Renal cortical epithelial cell (primary cell): ENCODE data around the gene STXBP6. TPM values are rescaled to one million over a fixed set of nuclear protein-coding genes. Genes with fewer than 3 reads are reported as not detected.
A peak's percentile ranks its signal among the peaks of the same experiment; 100 is the strongest.

Experiments
- DNase-seq: peaks from one replicate; pipeline ENCODE4 v3.0.0-alpha.2; 2011; ENCODE audit warnings: low read depth
- total RNA-seq: library from RNA; depleted of rRNA; stranded (reverse); fragments of >200 nt; gene quantifications from 2 replicates; pipeline ENCODE4 v1.2.3, GENCODE V29; 2014

The STXBP6 gene
- total RNA-seq, 1 donor from 2014 or later, result 0.50 TPM

- no peak for DNase-seq
Observed at GRCh38 chr14:24831677-24832076, 218.3 kb downstream of the STXBP6 start.

- DNase-seq, result no peak
Observed at GRCh38 chr14:24829862-24830261, 220.1 kb downstream of the STXBP6 start.

GRCh38 chr14:24828486-24828885 is 221.5 kb downstream of the STXBP6 start:
- DNase-seq, result no peak

- DNase-seq, result no peak
Observed at GRCh38 chr14:24826390-24826789, 223.6 kb downstream of the STXBP6 start.

GRCh38 chr14:24820616-24821015 is 229.3 kb downstream of the STXBP6 start:
- DNase-seq, result no peak

GRCh38 chr14:24818823-24819341 is 231.1 kb downstream of the STXBP6 start:
- no peak for DNase-seq

- peak; percentile 77 for DNase-seq
Observed at GRCh38 chr14:24818058-24818822, 231.7 kb downstream of the STXBP6 start.

- peak; percentile 28 for DNase-seq
Observed at GRCh38 chr14:24817212-24818057, 232.5 kb downstream of the STXBP6 start.

- DNase-seq, result no peak
Observed at GRCh38 chr14:24816929-24817211, 233.1 kb downstream of the STXBP6 start.

- peak; percentile 87 for DNase-seq
Observed at GRCh38 chr14:24816011-24816928, 233.7 kb downstream of the STXBP6 start.

GRCh38 chr14:24815543-24815942 is 234.4 kb downstream of the STXBP6 start:
- no peak for DNase-seq

GRCh38 chr14:24814944-24815343 is 235.0 kb downstream of the STXBP6 start:
- no peak for DNase-seq

- no peak for DNase-seq
Observed at GRCh38 chr14:24814346-24814745, 235.6 kb downstream of the STXBP6 start.

GRCh38 chr14:24813819-24814259 is 236.1 kb downstream of the STXBP6 start:
- DNase-seq, result no peak

GRCh38 chr14:24813089-24813815 is 236.7 kb downstream of the STXBP6 start:
- DNase-seq, result no peak

GRCh38 chr14:24809135-24809534 is 240.8 kb downstream of the STXBP6 start:
- peak; percentile 21 for DNase-seq

- no peak for DNase-seq
Observed at GRCh38 chr14:24808412-24808811, 241.5 kb downstream of the STXBP6 start.

GRCh38 chr14:24806061-24806678 is 243.8 kb downstream of the STXBP6 start:
- peak; percentile 38 for DNase-seq

- DNase-seq, result no peak
Observed at GRCh38 chr14:24804552-24805212, 245.3 kb downstream of the STXBP6 start.

- no peak for DNase-seq
Observed at GRCh38 chr14:24803933-24804494, 245.9 kb downstream of the STXBP6 start.
